ENCODE data around the gene EFHC1.
"Not testable (repeated sequence)": the region's sequence is repeated elsewhere in the genome, so short reads cannot be mapped to it uniquely, and the experiment has no call there.

EFHC1 gene

DNA sequence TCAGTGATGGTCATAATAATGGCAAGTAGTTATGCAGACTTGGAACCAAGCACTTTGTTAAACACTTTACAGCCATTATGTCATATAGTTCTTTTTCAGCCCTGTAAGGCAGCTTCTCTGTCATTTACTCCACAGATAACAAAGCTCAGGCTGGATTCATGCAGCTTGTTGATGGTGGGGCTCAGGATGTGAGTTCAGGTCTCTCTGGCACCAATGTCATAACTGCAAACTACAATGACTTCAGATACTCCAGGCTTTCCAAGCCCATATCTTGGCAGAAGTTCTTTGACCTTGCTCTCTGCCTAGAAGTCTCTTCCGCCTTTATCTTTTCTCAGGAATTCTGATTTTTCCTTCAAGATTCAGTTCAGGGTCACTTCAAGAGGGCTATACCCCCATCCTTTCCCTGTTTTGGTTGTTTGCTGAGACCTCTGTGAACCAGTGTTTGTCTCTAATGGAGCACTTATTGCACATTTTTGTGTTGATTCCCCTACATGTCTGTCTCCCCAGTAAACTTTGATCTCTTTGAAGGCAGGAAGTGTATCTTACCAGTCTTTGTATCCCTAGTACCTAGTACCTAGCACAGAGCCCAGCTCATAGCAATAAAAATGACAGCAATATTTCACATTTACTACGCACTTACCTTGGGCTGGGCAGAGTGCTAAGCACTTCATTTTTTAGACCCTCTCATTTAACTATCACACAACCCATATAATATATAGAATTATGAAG lies 19.7 kb upstream of the EFHC1 start:
- DNase-seq, result no peak

DNA sequence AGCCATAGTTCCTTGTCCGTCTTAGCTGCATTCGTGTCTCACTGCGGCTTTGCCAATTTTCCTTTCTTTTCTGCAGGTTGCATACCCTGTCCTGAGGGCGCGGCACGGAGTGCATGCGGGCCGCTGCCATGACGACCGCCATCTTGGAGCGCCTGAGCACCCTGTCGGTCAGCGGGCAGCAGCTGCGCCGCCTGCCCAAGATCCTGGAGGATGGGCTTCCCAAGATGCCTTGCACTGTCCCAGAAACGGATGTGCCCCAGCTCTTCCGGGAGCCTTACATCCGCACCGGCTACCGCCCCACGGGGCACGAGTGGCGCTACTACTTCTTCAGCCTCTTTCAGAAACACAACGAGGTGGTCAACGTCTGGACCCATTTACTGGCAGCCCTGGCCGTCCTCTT lies 17.1 kb upstream of the EFHC1 start:
- DNase-seq, result no peak

DNA sequence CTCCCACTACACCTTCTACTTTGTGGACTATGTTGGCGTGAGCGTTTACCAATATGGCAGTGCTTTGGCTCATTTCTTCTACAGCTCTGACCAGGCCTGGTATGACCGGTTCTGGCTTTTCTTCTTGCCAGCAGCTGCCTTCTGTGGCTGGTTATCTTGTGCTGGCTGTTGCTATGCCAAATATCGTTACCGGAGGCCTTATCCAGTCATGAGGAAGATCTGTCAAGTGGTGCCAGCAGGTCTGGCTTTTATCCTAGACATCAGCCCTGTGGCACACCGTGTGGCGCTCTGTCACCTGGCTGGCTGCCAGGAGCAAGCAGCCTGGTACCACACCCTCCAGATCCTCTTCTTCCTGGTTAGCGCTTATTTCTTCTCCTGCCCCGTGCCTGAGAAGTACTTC lies 16.5 kb upstream of the EFHC1 start:
- DNase-seq, result no peak

DNA sequence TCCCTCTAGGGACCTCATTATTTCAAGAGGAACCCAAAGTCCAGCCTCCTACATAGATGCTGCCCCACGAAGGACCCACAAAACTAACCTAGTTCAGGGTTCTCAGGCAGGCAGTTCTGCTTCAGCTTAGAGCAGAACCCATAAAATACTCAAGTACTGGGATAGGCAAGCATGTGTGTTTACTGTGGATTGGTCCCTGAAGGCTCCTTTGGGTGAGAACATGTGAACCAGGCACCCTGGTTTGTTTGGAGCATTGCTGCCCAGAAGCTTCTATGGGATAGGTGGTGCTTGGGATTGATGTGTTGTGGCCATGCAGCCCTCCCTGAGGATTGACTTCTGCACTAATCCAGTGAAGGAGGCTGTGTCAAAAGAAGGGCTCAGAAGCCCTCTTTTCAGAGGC lies 14.9 kb upstream of the EFHC1 start:
- DNase-seq, result no peak

DNA sequence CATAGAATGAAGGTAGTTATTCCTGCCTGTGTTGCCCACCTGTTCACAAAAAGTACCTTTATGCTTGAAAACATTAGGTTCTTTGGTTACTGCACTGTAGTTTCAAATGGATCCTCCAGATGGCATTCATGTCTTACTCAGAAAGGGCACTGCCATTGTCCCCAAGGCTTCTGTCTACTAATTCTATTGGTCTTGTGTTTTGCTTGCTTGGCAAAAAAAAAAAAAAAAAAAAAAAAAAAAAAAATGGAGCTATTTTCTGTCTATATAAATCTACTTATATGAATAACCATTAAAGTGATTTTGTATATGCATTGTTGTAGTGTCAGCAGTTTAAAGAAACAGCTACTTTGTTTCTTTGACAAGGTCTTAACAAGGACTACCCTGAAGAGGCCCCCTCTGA lies 12.7 kb upstream of the EFHC1 start:
- peak; percentile 27 to 71 for DNase-seq

DNA sequence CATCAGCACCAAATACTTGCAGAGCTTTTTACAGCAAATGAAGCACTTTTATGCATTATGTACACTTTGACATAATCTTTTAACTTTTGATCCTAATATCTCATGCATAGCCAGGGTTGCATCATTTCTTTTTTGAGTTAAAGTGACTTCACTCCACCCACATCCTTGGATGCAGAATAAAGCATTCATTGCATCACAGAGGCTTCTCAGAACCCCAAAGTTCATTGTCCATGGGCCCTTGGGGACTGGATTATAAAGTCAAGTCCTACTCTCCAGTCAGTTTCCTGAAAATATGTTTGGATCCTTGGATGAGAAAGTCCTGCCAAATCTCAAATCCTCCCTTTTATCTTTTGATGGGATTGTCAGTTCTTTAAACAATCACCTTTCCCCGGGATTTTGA lies 10.6 kb upstream of the EFHC1 start:
- no peak for DNase-seq

DNA sequence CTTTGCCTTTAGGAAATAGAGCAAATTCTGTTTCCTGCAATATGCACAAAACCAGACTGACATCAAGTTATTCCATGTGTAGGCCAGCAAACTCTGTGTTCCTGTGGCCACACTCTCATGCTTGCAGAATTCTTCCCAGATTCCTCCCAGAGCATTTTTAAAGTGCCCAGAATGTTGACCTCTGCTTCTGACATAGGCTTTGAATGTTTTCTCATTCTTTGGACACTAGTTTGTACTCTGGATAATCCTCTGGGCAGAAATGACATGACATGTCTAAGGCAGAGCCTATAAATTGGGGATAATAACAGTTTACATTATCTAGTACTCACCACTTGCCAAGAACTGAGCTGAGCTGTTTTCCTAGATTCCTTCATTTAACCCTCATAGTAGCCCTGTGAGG lies 9.2 kb upstream of the EFHC1 start:
- DNase-seq, result no peak

DNA sequence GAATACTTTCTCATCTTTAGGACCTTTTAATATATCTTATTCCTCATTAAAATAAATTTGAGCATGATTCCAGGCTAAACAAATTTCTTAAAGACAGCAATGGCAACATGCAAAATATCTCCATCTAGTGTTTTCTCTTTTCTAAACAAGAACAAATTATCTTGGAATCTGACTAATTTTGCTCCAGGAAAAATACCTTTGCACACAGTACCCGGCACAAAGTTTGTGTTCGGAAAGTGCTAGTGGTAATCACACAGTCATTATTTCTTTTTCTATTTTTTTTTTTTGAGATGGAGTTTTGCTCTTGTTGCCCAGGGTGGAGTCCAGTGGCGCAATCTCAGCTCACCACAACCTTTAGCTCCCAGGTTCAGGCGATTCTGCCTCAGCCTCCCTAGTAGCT lies 8.2 kb upstream of the EFHC1 start:
- DNase-seq, result no peak

DNA sequence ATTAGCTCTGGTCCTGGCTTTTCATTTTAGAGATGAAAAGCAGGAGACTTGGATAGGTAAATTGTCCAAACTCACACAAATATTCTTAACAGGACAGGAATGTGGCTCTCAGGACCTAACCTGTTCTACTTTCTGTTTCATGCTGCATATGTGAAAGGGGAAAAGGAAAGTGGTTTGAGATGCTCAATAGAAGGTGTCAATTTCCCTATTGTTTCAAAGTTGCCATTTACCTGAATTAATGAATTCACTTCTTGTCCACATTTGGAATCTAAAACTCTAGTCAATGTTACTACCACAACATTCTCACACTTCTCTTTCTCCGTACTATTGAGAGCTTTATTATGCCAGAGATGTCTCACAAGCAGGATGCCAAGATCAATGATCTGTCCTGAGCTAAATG lies 4.8 kb upstream of the EFHC1 start:
- DNase-seq, result no peak

DNA sequence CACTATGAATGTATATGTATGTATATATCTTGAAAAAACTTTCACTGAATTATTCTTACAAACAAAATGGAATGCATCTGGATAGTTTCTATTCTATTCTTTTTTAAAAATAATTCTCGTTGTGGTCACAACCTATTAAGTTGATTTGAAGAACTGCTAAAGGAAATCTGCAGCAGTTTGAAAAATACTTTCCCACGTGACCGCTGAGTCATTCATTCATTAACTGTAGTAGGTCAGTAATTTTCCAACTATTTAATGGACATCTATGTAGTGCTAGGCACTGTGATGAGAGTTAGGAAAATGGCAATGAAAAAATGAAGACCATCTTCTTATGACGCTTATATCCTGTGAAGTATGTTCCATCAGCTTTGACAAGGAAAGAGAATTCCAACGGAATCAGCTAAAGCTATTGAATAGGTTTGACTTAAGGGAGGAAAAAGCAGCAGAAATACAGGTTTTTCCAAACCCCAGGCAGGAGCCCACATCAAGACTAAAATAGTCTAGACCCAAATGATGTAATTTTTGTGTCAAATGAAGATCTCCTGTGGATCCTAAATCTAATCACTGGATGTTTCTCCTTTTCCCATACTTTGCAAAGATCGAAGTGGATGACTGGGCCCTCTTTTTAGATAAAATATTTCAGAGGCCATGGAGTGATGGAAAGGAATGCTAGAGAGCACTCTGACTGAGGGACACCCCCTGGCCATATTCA lies 4.1 kb upstream of the EFHC1 start:
- no peak for DNase-seq

DNA sequence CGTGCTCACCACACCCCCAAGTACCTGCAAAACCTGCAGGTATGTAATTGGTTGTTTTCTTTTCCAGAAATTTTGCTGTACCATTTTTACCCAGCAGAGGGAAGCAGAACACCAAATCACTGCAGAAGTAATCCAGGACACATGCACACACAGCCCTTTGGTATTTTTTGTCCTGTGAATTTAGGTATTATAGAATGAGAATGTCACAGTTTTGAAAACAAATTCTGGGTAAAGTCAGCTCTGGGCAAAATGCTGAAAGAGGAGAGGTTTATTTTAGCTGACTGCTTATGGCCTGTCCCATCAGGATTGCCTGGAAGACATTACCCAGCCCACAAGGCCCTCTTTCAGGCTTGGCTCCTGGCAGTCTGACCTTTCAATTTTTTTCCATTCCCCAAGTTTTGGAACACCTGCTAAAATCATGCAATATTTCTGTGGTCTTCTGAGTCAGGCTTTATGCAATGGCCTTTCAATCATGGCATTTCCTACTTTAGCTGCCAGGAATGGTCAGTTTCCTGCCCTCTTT lies 3.5 kb upstream of the EFHC1 start:
- peak; percentile 29 to 64 for DNase-seq

DNA sequence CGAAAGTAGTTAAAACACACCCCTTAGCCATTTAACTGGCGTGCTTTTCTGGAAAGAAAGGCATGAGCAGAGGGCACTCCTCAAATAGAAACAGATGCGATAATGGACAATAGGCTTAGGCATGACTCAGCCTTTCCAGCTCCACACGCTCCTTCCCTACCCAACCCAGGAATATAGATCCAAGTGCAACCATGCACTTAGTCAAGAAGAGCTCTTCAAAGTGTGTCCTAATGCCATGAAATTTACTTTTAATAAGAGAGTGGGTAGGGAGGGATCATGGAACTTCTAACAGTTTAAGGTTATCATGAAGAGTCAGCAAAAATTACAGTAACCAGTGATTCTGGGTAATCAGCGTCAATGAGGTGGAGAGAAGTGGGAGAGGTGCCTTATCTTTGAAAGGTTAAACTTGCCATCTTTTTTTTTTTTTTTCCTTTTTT lies 2.4 kb upstream of the EFHC1 start:
- no peak for DNase-seq

DNA sequence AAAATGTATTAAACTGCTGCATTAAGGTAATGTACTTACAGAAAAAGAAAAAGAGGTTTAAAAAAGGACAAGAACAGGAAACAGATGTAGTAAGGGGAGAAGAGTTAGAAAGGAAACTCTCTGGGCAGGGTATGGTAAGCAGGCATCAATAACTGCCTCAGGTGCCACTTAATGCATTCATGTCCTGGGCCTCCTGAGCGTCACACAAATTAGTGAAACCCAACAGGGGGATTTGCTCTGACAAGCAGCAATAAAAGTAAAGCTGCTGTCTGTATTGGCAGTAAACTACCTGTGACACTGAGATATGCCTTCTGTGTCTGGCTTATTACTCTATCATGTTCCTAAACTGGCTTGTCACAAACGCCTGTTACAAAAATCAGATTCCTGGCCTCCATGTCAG lies 1.5 kb upstream of the EFHC1 start:
- DNase-seq, result no peak

DNA sequence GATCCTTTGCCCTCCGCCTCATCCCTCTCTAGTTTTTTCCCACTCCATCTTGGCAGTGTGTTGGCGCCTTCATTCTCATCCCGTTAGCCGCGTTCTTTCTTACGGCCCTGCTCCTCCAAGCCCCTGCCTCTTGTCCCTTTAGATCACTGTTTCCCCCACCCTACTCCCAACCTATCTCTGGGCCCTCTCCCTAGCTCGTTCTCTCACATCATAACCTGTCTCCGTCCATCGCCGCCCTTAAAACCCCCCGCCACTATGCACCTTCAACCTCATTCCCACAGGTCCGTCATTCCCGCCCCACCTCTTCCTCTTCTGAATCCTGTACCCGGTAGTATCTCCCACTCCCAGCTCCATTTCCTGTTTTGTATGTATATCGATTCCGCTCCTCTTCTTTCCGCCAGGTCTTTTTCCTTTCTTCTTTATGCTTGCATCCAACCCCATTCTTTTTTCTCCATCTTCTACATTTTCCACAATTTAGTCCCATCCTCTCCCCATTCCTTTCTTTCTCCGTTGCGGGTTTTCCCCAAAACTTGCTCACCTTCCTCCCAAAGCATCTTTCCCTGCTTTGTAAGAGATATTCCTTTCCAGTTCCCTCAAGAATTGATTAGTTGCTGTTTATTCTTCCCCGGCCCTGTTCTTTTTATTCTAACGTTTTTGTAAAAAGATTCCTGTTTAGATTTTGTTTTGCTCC lies 671 bp downstream of the EFHC1 start:
- peak in 1 of 2 experiments; percentile 74 for DNase-seq

DNA sequence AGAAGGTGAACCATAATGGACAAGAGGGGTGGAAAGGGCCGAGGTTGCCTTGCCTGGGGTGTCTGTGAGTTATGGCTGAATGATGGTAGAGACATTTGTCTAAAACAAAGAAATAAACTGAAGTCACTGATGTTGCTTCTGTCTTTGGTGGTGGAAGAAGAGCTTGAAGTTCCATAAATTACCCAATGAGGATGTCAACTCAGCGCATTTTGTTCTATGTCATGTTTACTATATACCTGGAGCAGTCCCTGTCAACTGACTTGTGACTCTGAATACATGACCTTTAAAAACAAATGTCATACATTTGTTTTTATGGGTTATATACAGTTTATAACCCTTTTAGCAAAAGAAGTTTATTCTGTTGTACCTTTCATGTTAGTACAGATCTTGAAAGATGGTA lies 2.0 kb downstream of the EFHC1 start:
- no peak for DNase-seq

DNA sequence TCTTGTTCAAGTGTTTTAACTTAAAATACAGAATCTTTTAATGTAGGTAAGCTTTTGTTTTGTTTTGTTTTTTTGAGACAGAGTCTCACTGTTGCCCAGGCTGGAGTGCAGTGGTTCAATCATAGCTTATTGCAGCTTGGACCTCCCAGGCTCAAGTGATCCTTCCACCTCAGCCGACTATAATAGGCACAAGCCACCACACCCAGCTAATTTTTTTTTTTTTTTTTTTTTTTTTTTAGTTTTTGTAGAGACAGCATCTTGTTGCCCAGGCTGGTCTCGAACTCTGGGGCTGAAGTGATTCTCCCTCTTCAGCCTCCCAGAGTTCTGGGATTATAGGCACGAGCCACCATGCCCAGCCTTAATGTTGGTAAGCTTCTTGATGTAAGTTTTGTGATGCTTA lies 3.3 kb downstream of the EFHC1 start:
- DNase-seq, result peak in 1 of 2 experiments; percentile 15

DNA sequence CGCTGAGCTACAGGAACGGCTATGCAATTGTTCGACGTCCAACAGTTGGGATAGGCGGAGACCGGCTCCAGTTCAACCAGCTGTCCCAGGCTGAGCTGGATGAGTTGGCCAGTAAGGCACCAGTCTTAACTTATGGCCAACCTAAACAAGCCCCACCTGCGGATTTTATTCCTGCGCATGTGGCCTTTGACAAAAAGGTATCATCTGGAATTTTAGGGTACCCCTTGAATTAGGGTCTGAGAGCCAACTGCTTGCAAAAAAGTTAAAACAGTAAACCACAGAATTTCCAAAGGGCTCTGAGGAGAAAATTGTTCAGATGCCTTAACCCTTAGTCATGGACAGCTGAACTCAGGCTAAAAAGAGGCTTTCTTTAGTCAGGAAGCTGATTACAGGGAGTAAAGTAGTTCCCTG lies 3.8 kb downstream of the EFHC1 start:
- DNase-seq, result peak; percentile 35 to 82

DNA sequence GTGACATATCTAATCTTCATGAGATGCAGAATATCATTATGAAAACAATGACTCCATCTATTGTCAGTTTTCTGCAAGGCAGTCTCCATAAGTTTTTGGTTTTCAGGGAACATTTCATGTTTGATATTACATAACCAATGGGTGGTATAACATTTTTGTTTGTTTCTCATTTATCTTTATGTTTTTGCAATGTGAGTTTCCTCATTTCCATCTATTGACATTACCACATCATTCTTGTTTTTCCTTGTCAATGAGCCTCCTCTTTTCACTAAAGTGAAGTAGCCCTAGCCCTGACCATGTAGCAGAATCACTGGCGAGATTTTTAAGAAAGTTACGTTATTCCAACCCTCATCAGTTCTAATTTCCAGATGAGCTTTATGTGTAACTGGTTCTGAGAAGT lies 4.4 kb downstream of the EFHC1 start:
- no peak for DNase-seq

DNA sequence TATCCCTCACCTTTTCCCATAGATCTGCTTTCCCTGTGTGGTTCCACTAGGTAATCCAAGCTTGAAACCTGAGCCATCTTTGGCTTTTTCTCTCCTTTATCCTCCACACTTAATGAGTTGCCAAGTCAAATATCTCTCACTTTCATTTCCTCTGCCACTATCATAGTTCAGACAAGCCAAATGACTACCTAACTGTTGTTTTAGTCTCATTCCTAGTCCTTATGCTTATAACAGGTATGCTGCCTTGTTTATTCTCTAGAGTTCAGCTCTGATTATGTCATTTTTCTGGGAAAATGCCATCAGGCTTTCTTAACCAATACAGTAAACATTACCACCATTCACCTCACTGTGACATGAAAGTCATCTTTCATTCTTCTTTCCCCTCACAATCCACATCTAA lies 6.5 kb downstream of the EFHC1 start:
- no peak for DNase-seq

DNA sequence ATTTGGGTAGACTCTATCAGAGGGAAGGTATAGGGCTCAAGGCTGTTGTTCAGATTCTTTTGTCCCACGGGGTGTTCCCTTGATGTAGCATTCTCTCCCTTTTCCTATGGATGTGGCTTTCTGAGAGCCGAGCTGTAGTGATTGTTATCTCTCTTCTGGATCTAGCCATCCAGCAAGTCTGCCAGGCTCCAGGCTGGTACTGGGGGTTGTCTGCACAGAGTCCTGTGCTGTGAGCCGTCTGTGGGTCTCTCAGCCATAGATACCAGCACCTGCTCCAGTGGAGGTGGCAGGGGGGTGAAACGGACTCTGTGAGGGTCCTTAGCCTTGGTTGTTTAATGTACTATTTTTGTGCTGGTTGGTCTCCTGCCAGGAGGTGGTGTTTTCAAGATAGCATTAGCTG lies 13.2 kb downstream of the EFHC1 start:
- not testable (repeated sequence) for DNase-seq

DNA sequence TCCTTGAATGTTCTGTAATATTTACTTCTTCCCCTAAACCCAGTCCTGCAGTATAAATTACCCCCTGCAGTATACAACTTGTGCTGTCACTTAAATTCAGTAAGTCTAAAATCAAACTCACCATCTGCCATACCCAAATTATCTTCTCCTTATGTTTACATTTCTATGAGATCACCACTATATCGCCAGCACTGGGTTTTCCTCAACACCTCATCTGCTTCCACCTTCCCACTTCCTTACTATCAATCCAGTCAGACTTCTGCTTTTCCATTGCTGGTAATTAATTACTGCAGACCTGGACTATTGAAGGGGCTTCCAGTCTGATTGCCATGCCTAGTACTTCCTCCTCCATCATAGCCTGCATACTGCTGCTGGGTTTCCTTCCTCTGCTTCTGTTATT lies 15.2 kb downstream of the EFHC1 start:
- no peak for DNase-seq

DNA sequence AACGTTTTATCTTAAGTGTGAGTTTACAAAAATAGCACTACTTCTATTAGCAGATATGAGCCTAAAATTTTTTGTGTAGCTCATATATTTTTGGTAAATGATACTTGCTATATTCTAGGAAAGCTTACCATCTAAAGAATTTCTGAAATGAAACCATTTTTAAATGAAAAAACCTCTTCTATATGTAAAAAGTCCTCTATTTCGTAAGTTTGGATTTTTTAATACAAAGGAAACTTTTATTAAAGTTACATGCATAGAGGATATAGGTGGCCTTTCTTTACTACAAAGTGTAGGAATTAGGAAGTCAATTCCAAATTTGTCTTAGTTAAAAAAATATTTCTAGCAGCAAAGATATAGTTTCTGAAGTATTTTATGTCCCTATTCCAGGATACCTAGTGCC lies 18.8 kb downstream of the EFHC1 start:
- no peak for DNase-seq

DNA sequence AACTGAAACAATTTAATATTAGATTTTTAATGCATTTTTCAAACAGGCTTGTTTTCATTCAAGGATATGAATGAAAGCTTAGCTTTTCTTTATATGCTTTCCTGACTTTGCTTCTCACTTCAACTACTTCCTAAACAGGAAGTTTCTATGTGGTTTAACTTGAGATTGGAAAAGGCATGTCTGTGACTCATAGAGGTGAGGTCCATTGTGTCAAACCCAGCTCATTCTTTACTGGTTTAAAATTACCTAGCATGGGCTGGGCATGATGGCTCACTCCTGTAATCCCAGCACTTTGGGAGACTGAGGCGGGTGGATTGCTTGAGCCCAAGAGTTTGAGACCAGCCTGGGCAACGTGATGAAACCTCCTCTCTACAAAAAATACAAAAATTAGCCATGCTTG lies 34.4 kb downstream of the EFHC1 start:
- DNase-seq, result peak in 1 of 2 experiments; percentile 10

DNA sequence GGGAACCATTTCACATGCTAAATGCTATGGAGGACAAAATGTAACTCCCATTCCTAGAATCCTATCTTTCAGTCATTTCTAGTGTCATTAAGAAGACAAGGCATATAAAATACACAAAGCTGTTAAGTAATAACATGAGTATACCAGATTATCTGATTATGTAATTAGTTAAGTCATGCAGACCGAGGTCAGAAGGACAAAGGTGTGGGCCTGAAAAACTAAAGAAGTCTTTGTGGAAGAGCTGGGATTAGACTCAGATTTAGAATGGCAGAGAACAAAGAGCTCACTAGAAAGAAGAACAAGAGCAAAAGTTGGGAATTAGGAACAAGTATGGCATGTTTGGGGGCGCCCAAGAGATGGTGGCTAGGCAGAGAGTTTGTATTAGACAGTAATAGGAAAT lies 37.0 kb downstream of the EFHC1 start:
- no peak for DNase-seq

Data from SW 1271 (cell line).